ENCODE results near the gene JAZF1. TPM values are rescaled to one million over a fixed set of nuclear protein-coding genes. Genes with fewer than 3 reads are reported as not detected.

JAZF1 gene
- total RNA-seq, 1 experiment from 2014 or later: 3.4 TPM

GRCh38 chr7:27972276-27972675 is 208.3 kb downstream of the JAZF1 start:
- H3K79me2 ChIP-seq (ENCODE audit: insufficient read depth, low read length): no peaks in the 10 kb centered on the region
- ATAC-seq (no peak), DNase-seq (ENCODE audit: low read depth, low spot score) (no peak)
- no peaks in the 10 kb centered on the region for H3K36me3 ChIP-seq (ENCODE audit: control insufficient read depth in 1 of 2, insufficient read depth in 2 of 2, low read length in 2 of 2)
- no peak overlapping the region for H3K4me3 ChIP-seq (replicated peaks in 1 of 2; ENCODE audit: low read depth in 1 of 2, low read length in 2 of 2)
- no TSS peak for BruUV-seq (replicated peaks)
- H2AFZ ChIP-seq (ENCODE audit: low read depth, low read length, poor library complexity, severe bottlenecking): no peak overlapping the region
- no peaks in the 10 kb centered on the region for H3K27me3 ChIP-seq (ENCODE audit: insufficient read depth, low read length)
- peaks cover 8 to 23% of the 10 kb centered on the region in 2 experiments for H3K4me1 ChIP-seq (ENCODE audit: control insufficient read depth in 1 of 2, insufficient read depth in 2 of 2, low read length in 2 of 2)
- ChIA-PET CTCF (no interaction called here), POLR2A (no interaction called here), RAD21 (ENCODE audit: low non-redundant PET in 1 of 2, low total read pairs in 2 of 2, uncharacterized antibody in 2 of 2, unreplicated experiment in 2 of 2) (no interaction called here)
- no peaks in the 10 kb centered on the region for H3K9me3 ChIP-seq (ENCODE audit: control insufficient read depth in 1 of 2, insufficient read depth in 1 of 2, low read depth in 1 of 2, low read length in 2 of 2)
- intact Hi-C loops (cut with micrococcal nuclease): no loop called here
- no peak overlapping the region for H3K9ac ChIP-seq (ENCODE audit: low read length)
- H3K9me2 ChIP-seq (ENCODE audit: insufficient read depth): no peaks in the 10 kb centered on the region
- no peak overlapping the region for H3K4me2 ChIP-seq (ENCODE audit: low read length)
- no peak overlapping the region for H3K27ac ChIP-seq (ENCODE audit: low read depth, low read length)
- TF ChIP-seq FOSL1 (IDR thresholded peaks at IDR 0.05; ENCODE audit: low read depth) (no peak), POLR2AphosphoS5 (IDR thresholded peaks at IDR 0.05; ENCODE audit: low read depth, low read length) (no peak), EZH2 (IDR thresholded peaks at IDR 0.05) (no peak), MAX (IDR thresholded peaks at IDR 0.05) (no peak), JUND (IDR thresholded peaks at IDR 0.05) (no peak), ZBTB33 (IDR thresholded peaks at IDR 0.05; ENCODE audit: extremely low read depth, insufficient replicate concordance, low read length) (no peak), CEBPB (IDR thresholded peaks at IDR 0.05; ENCODE audit: low read depth) (no peak), POLR2A (IDR thresholded peaks at IDR 0.05; ENCODE audit: borderline replicate concordance, extremely low read depth, insufficient read depth, insufficient read length) (no peak), ZNF274 (IDR thresholded peaks at IDR 0.05; ENCODE audit: low read depth, low read length) (no peak), ELF1 (IDR thresholded peaks at IDR 0.05; ENCODE audit: borderline replicate concordance, low read depth) (no peak), SRF (IDR thresholded peaks at IDR 0.05; ENCODE audit: low read depth) (no peak), TCF7L2 (IDR thresholded peaks at IDR 0.05; ENCODE audit: borderline replicate concordance, extremely low read depth, insufficient read depth, insufficient read length) (no peak), EGR1 (IDR thresholded peaks at IDR 0.05; ENCODE audit: low read depth) (no peak), REST (IDR thresholded peaks at IDR 0.05; ENCODE audit: low read depth) (no peak), EZH2phosphoT487 (IDR thresholded peaks at IDR 0.05; ENCODE audit: borderline replicate concordance) (no peak), YY1 (IDR thresholded peaks at IDR 0.05; ENCODE audit: extremely low read depth, insufficient replicate concordance, low read depth, low read length) (no peak), ZFX (IDR thresholded peaks at IDR 0.05) (no peak), RAD21 (IDR thresholded peaks at IDR 0.05; ENCODE audit: low read depth) (no peak), CTCF (IDR thresholded peaks at IDR 0.05 in 2 of 3, conservative IDR thresholded peaks at IDR 0.05 in 1 of 3; ENCODE audit: borderline replicate concordance in 1 of 3, insufficient read depth in 1 of 3, low read depth in 2 of 3, low read length in 2 of 3) (no peak)
- TF ChIP-seq, protein P1, sequence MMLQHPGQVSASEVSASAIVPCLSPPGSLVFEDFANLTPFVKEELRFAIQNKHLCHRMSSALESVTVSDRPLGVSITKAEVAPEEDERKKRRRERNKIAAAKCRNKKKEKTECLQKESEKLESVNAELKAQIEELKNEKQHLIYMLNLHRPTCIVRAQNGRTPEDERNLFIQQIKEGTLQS (IDR thresholded peaks at IDR 0.05): no peak
- no peaks in the 10 kb centered on the region for H4K20me1 ChIP-seq (ENCODE audit: insufficient read depth)
